GM21360 (cell line): ENCODE results near the gene GEN1.
A peak's percentile ranks its signal among the peaks of the same experiment; 100 is the strongest.

Experiments
- ATAC-seq: cut with Tn5 transposase; IDR thresholded peaks from one replicate; pipeline ENCODE4 v1.9.1; 2021; ENCODE audit warnings: mild to moderate bottlenecking, moderate library complexity; ENCODE audit not compliant: unreplicated experiment

GEN1 gene

GRCh38 chr2:17753803-17754663 is at the start of gene GEN1, which contains the start of gene SMC6:
Gene GEN1, plus strand, starts transcription at chr2:17754138. Its CDS starts 5,806 bp downstream, at chr2:17759944.
Gene SMC6, minus strand, starts transcription at chr2:17753810. Its CDS starts 7,864 bp downstream, at chr2:17745946.
- peak; percentile 61 for ATAC-seq

GRCh38 chr2:17706845-17707244 is 47.1 kb upstream of the GEN1 start:
- ATAC-seq, result no peak

GRCh38 chr2:17708501-17708900 is 45.4 kb upstream of the GEN1 start:
- no peak for ATAC-seq

GRCh38 chr2:17709897-17710296 is 44.0 kb upstream of the GEN1 start:
- ATAC-seq, result no peak

- no peak for ATAC-seq
These were observed 43.2 kb upstream of the GEN1 start for GRCh38 chr2:17710547-17711248.

- no peak for ATAC-seq
These were observed 40.6 kb upstream of the GEN1 start for GRCh38 chr2:17713291-17713690.

- no peak for ATAC-seq
These were observed 36.3 kb upstream of the GEN1 start for GRCh38 chr2:17717666-17718065.

GRCh38 chr2:17718689-17719088 is 35.2 kb upstream of the GEN1 start:
- ATAC-seq, result no peak

- ATAC-seq, result no peak
These were observed 34.2 kb upstream of the GEN1 start for GRCh38 chr2:17719562-17720371.

- ATAC-seq, result no peak
These were observed 25.7 kb upstream of the GEN1 start for GRCh38 chr2:17728210-17728609.

- ATAC-seq, result no peak
These were observed 24.1 kb upstream of the GEN1 start for GRCh38 chr2:17729880-17730279.

- ATAC-seq, result no peak
These were observed 20.3 kb upstream of the GEN1 start for GRCh38 chr2:17733599-17733998.

- no peak for ATAC-seq
These were observed 18.1 kb upstream of the GEN1 start for GRCh38 chr2:17735864-17736263.

GRCh38 chr2:17736989-17737388 is 16.9 kb upstream of the GEN1 start:
- no peak for ATAC-seq

GRCh38 chr2:17740203-17740602 is 13.7 kb upstream of the GEN1 start:
- ATAC-seq, result no peak

GRCh38 chr2:17747684-17748452 is 6.1 kb upstream of the GEN1 start:
- ATAC-seq, result no peak

GRCh38 chr2:17748745-17749144 is 5.2 kb upstream of the GEN1 start:
- no peak for ATAC-seq

- peak; percentile 23 for ATAC-seq
These were observed 4.0 kb upstream of the GEN1 start for GRCh38 chr2:17749753-17750438.

GRCh38 chr2:17752246-17752645 is 1.7 kb upstream of the GEN1 start:
- no peak for ATAC-seq
